ENCODE measurements around the gene GRPR. TPM values are rescaled to one million over a fixed set of nuclear protein-coding genes. Genes with fewer than 3 reads are reported as not detected.

GRPR gene
- total and polyA plus RNA-seq, 9 donors: 0.48 to 0.81 (median 0.68) TPM

DNA sequence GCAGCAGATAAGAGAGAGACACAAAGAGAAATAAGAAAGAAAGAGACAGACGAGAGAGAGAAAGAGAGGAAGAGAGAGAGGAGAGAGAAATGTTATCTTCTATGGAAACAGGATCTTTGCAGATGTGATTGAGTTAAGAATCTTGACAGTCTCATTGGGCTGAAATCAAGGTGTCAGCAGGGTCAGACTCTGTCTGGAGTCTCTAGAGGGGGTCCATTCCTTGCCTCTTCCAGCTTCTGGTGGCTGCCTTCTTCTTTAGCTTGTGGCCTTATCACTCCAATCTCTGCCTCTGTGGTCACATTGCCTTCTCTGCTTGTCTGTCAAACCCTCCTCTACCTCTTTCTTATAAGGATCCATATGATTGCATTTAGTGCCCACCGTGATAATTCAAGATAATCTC, 21.8 kb upstream of the GRPR start:
- no peaks in the 10 kb centered on the region for H3K4me1 ChIP-seq (ENCODE audit: control insufficient read depth, insufficient read depth, low read length)

DNA sequence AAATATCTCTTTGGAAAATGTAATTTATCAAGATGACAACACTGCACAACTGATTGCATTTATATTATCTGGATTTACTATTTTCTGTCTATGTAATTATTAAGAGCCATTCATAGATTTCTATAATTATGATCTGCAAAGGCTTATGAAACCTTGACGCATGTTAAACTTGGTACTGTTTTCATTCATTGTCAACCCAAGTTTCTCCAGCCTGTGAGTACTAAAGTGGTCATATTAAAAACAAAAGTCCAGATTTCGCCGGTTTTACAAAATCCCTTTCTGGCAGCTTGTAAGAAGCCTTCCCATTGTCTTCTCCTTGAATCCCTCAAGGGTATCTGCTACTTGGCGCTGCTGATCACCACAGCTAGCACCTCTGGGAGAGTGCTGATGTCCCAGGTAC, 19.7 kb upstream of the GRPR start:
- H3K27ac ChIP-seq (ENCODE audit: low read length): no peak overlapping the region
- DNase-seq: no peak
- H3K9me3 ChIP-seq (replicated peaks; ENCODE audit: control insufficient read depth, low read depth, low read length): peaks cover 2% of the 10 kb centered on the region
- no peaks in the 10 kb centered on the region for H3K4me1 ChIP-seq (ENCODE audit: control insufficient read depth, insufficient read depth, low read length)
- H3K36me3 ChIP-seq (ENCODE audit: control insufficient read depth, insufficient read depth, low read length): no peaks in the 10 kb centered on the region
- H3K27me3 ChIP-seq (ENCODE audit: control insufficient read depth, insufficient read depth, low read length): peaks cover 23% of the 10 kb centered on the region
- 85% methylated on average over 3 of the region's 4 CpGs for whole genome bisulfite sequencing (ENCODE audit: insufficient coverage)
- no peak overlapping the region for H3K4me3 ChIP-seq (ENCODE audit: low read length)

More for the DNA sequence above, 21.8 kb upstream of the GRPR start:
- Histone ChIP-seq H3K9me3 (replicated peaks; ENCODE audit: control insufficient read depth, low read depth, low read length) (peaks cover 2% of the 10 kb centered on the region), H3K4me3 (ENCODE audit: low read length) (no peak overlapping the region), H3K27ac (ENCODE audit: low read length) (no peak overlapping the region), H3K27me3 (ENCODE audit: control insufficient read depth, insufficient read depth, low read length) (peaks cover 20% of the 10 kb centered on the region), H3K36me3 (ENCODE audit: control insufficient read depth, insufficient read depth, low read length) (no peaks in the 10 kb centered on the region)
- no peak for DNase-seq
- 60% methylated on average over 1 of the region's 2 CpGs for WGBS (ENCODE audit: insufficient coverage)

DNA sequence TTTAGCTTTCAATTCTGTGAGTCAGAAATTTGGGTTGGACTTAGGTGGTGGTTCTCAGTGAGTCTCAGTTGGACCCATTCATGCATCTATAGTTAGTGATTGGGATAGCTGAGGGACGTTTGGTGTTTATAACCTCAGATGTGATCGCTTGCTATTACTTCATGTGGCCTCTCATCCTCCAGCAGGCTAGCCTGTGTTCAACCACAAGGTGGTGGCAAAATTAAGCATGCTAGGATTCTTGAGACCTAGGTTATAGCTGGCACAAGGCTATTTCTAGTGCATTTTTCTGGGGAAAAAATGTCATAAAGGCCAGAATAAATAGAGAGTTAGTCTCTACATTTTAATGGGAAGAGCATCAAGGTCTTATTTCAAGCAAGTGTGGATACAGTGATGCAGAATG, 10.9 kb upstream of the GRPR start:
- DNase-seq: no peak
- Histone ChIP-seq H3K4me1 (ENCODE audit: control insufficient read depth, insufficient read depth, low read length) (no peaks in the 10 kb centered on the region), H3K27ac (ENCODE audit: low read length) (no peak overlapping the region), H3K4me3 (ENCODE audit: low read length) (no peak overlapping the region), H3K9me3 (replicated peaks; ENCODE audit: control insufficient read depth, low read depth, low read length) (peaks cover under 1% of the 10 kb centered on the region), H3K36me3 (ENCODE audit: control insufficient read depth, insufficient read depth, low read length) (no peaks in the 10 kb centered on the region), H3K27me3 (ENCODE audit: control insufficient read depth, insufficient read depth, low read length) (peaks cover 11% of the 10 kb centered on the region)
- 85% methylated on average over 2 of the region's 2 CpGs for WGBS (ENCODE audit: insufficient coverage)

- Histone ChIP-seq H3K27me3 (ENCODE audit: control insufficient read depth, insufficient read depth, low read length) (peaks cover 10% of the 10 kb centered on the region), H3K4me3 (ENCODE audit: low read length) (no peak overlapping the region), H3K4me1 (ENCODE audit: control insufficient read depth, insufficient read depth, low read length) (no peaks in the 10 kb centered on the region), H3K27ac (ENCODE audit: low read length) (no peak overlapping the region), H3K36me3 (ENCODE audit: control insufficient read depth, insufficient read depth, low read length) (no peaks in the 10 kb centered on the region), H3K9me3 (replicated peaks; ENCODE audit: control insufficient read depth, low read depth, low read length) (peaks cover 4% of the 10 kb centered on the region)
- DNase-seq: peak; percentile 63
- WGBS (ENCODE audit: insufficient coverage): no CpG with 5 or more reads among the region's 1 CpG
These were observed 9.3 kb upstream of the GRPR start for GRCh38 chrX:16113978-16114565.

- Histone ChIP-seq H3K9me3 (replicated peaks; ENCODE audit: control insufficient read depth, low read depth, low read length) (peaks cover 7% of the 10 kb centered on the region), H3K4me3 (ENCODE audit: low read length) (no peak overlapping the region), H3K36me3 (ENCODE audit: control insufficient read depth, insufficient read depth, low read length) (no peaks in the 10 kb centered on the region), H3K27me3 (ENCODE audit: control insufficient read depth, insufficient read depth, low read length) (peaks cover 8% of the 10 kb centered on the region), H3K27ac (ENCODE audit: low read length) (peak overlapping the region; percentile 32), H3K4me1 (ENCODE audit: control insufficient read depth, insufficient read depth, low read length) (no peaks in the 10 kb centered on the region)
- peak; percentile 71 for DNase-seq
- WGBS (ENCODE audit: insufficient coverage): no CpG with 5 or more reads among the region's 4 CpGs
These were observed 8.8 kb upstream of the GRPR start for GRCh38 chrX:16114611-16115010.

GRCh38 chrX:16119353-16120220, 3.8 kb upstream of the GRPR start:
- Histone ChIP-seq H3K4me3 (ENCODE audit: low read length) (no peak overlapping the region), H3K9me3 (replicated peaks; ENCODE audit: control insufficient read depth, low read depth, low read length) (peaks cover 7% of the 10 kb centered on the region), H3K27me3 (ENCODE audit: control insufficient read depth, insufficient read depth, low read length) (peaks cover 16% of the 10 kb centered on the region), H3K27ac (ENCODE audit: low read length) (no peak overlapping the region), H3K36me3 (ENCODE audit: control insufficient read depth, insufficient read depth, low read length) (no peaks in the 10 kb centered on the region), H3K4me1 (ENCODE audit: control insufficient read depth, insufficient read depth, low read length) (no peaks in the 10 kb centered on the region)
- DNase-seq: no peak
- 78% methylated on average over 5 of the region's 5 CpGs for WGBS (ENCODE audit: insufficient coverage)

- WGBS (ENCODE audit: insufficient coverage): no CpG with 5 or more reads among the region's 3 CpGs
- no peak for DNase-seq
- Histone ChIP-seq H3K9me3 (replicated peaks; ENCODE audit: control insufficient read depth, low read depth, low read length) (peaks cover 7% of the 10 kb centered on the region), H3K4me1 (ENCODE audit: control insufficient read depth, insufficient read depth, low read length) (no peaks in the 10 kb centered on the region), H3K27ac (ENCODE audit: low read length) (no peak overlapping the region), H3K36me3 (ENCODE audit: control insufficient read depth, insufficient read depth, low read length) (no peaks in the 10 kb centered on the region), H3K27me3 (ENCODE audit: control insufficient read depth, insufficient read depth, low read length) (peaks cover 16% of the 10 kb centered on the region), H3K4me3 (ENCODE audit: low read length) (no peak overlapping the region)
These were observed 2.9 kb upstream of the GRPR start for GRCh38 chrX:16120431-16120830.

GRCh38 chrX:16124201-16124600, 836 bp downstream of the GRPR start:
- Histone ChIP-seq H3K4me1 (ENCODE audit: control insufficient read depth, insufficient read depth, low read length) (no peaks in the 10 kb centered on the region), H3K9me3 (replicated peaks; ENCODE audit: control insufficient read depth, low read depth, low read length) (peaks cover 2% of the 10 kb centered on the region), H3K4me3 (ENCODE audit: low read length) (no peak overlapping the region), H3K27me3 (ENCODE audit: control insufficient read depth, insufficient read depth, low read length) (peaks cover 25% of the 10 kb centered on the region), H3K36me3 (ENCODE audit: control insufficient read depth, insufficient read depth, low read length) (no peaks in the 10 kb centered on the region), H3K27ac (ENCODE audit: low read length) (no peak overlapping the region)
- no peak for DNase-seq
- 67% methylated on average over 4 of the region's 7 CpGs for WGBS (ENCODE audit: insufficient coverage)

DNA sequence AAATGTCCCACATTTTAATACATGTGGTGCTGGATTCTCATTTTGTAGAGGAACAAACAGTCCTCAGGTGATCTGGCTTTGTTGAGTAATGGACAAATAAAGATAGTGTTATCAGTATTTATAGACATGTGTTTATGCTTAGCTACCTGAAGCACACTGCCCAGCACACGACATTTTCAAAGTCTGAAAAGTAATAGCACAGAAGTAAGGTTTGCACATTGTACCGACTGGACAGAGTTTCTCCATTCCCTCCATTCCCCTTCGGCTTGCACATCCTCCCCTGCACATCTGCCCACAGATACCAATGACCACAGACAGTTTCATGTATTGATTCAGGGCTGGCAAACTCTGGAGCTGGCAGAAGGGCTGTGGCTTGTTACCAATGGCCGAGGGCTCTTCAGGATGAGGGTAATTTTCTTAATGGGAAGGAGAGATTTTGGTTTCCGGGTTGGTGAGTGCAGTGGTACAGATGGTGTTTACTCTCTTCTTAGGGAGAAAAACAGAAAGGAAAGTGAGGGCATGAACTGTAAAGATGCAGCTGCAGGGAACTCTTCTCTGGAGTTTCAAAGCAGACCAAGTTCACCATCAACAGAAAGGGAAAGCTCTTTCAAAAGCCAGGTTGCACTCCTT, 2.3 kb downstream of the GRPR start:
- no peak overlapping the region for H3K4me3 ChIP-seq (ENCODE audit: low read length)
- no peak overlapping the region for H3K27ac ChIP-seq (ENCODE audit: low read length)
- H3K4me1 ChIP-seq (ENCODE audit: control insufficient read depth, insufficient read depth, low read length): no peaks in the 10 kb centered on the region
- WGBS (ENCODE audit: insufficient coverage): 52% methylated on average over 4 of the region's 5 CpGs
- H3K36me3 ChIP-seq (ENCODE audit: control insufficient read depth, insufficient read depth, low read length): no peaks in the 10 kb centered on the region
- no peak for DNase-seq
- no peaks in the 10 kb centered on the region for H3K9me3 ChIP-seq (replicated peaks; ENCODE audit: control insufficient read depth, low read depth, low read length)
- H3K27me3 ChIP-seq (ENCODE audit: control insufficient read depth, insufficient read depth, low read length): peaks cover 25% of the 10 kb centered on the region

GRCh38 chrX:16130707-16131106, 7.3 kb downstream of the GRPR start:
- H3K27ac ChIP-seq (ENCODE audit: low read length): no peak overlapping the region
- no peak for DNase-seq
- no peaks in the 10 kb centered on the region for H3K9me3 ChIP-seq (replicated peaks; ENCODE audit: control insufficient read depth, low read depth, low read length)

More at GRCh38 chrX:16130707-16131106, 7.3 kb downstream of the GRPR start:
- 83% methylated on average over 1 of the region's 2 CpGs for WGBS (ENCODE audit: insufficient coverage)
- peaks cover 13% of the 10 kb centered on the region for H3K27me3 ChIP-seq (ENCODE audit: control insufficient read depth, insufficient read depth, low read length)
- no peak overlapping the region for H3K4me3 ChIP-seq (ENCODE audit: low read length)
- no peaks in the 10 kb centered on the region for H3K4me1 ChIP-seq (ENCODE audit: control insufficient read depth, insufficient read depth, low read length)
- no peaks in the 10 kb centered on the region for H3K36me3 ChIP-seq (ENCODE audit: control insufficient read depth, insufficient read depth, low read length)
